Activated CD4-positive, alpha-beta T cell treated with anti-CD3 and anti-CD28 coated beads for 36 hours (primary cell): ENCODE measurements around the gene TDRD10. TPM values are rescaled to one million over a fixed set of nuclear protein-coding genes. Genes with fewer than 3 reads are reported as not detected.

Experiments used
- ATAC-seq: fragments of 200-7000 bp; cut with Tn5 transposase; one replicate; pipeline ENCODE4 v1.10.0; 2021; ENCODE audit warnings: mild to moderate bottlenecking, moderate library complexity
- CTCF ChIA-PET: fragments of 350-600 bp; sonication (Branson Sonifier 250); formaldehyde crosslinking; loops from one replicate; lab custom pipeline; 2021; ENCODE audit warnings: antibody characterized with exemption; lab: Charles Lee
- POLR2A ChIA-PET: fragments of 350-600 bp; sonication (Branson Sonifier 250); formaldehyde crosslinking; loops from one replicate; lab custom pipeline; 2021; ENCODE audit warnings: antibody characterized with exemption, inconsistent platforms; lab: Charles Lee
- DNase-seq: peaks from one replicate; pipeline ENCODE4 v3.0.0-alpha.2; 2020
- H3K27ac Mint-ChIP-seq: one replicate; pipeline ENCODE4 v1.8.0; 2021; ENCODE audit warnings: mixed read lengths
- H3K27me3 Mint-ChIP-seq: one replicate; pipeline ENCODE4 v1.8.0; 2021; ENCODE audit warnings: mixed read lengths
- H3K36me3 Mint-ChIP-seq: one replicate; pipeline ENCODE4 v1.8.0; 2021; ENCODE audit warnings: low read depth, mixed read lengths
- H3K4me1 Mint-ChIP-seq: one replicate; pipeline ENCODE4 v1.8.0; 2021; ENCODE audit warnings: mixed read lengths
- H3K4me3 Mint-ChIP-seq: one replicate; pipeline ENCODE4 v1.8.0; 2021; ENCODE audit warnings: mild to moderate bottlenecking, moderate library complexity, mixed read lengths
- H3K9me3 Mint-ChIP-seq: one replicate; pipeline ENCODE4 v1.8.0; 2021; ENCODE audit warnings: low read depth, mixed read lengths
- intact Hi-C, 2 experiments: fragments of 100-400 bp; cut with DNase I in 1 of 2; cut with micrococcal nuclease in 1 of 2; formaldehyde crosslinking; loops; one replicate each; pipeline versions ENCODE4 v1.14.2 to v1.15.1; 2022 to 2024; cut with DNase I, micrococcal nuclease
- total RNA-seq, 2 experiments: library from RNA; stranded (reverse); gene quantifications; one replicate each; pipeline ENCODE4 v1.2.3, GENCODE V29; 2021

TDRD10 gene
- total RNA-seq, 2 experiments from 2014 or later: not detected

DNA sequence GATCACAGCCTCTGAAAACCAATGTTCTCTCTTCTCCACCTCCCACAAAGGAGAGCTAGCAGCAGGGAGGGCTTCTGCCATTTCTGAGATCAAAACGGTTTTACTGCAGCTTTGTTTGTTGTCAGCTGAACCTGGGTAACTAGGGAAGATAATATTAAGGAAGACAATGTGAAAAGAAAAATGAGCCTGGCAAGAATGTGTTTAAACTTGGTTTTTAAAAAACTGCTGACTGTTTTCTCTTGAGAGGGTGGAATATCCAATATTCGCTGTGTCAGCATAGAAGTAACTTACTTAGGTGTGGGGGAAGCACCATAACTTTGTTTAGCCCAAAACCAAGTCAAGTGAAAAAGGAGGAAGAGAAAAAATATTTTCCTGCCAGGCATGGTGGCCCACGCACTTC, 35.8 kb upstream of the TDRD10 start:
- Mint-ChIP-seq H3K36me3 (peaks cover 11% of the 10 kb centered on the region), H3K27ac (peak overlapping the region; percentile 35), H3K4me1 (peaks cover 72% of the 10 kb centered on the region), H3K27me3 (no peaks in the 10 kb centered on the region), H3K4me3 (no peak overlapping the region), H3K9me3 (no peaks in the 10 kb centered on the region)
- POLR2A ChIA-PET: no interaction called here
- intact Hi-C loops: no loop called here
- DNase-seq (no peak), ATAC-seq (no peak)
- CTCF ChIA-PET: interaction anchor here (0.7 to 2.2 kb wide), 8 partner anchors 14 to 131 kb away, joined by 3 to 21 read pairs (median 4); no protein-coding TSS in a partner anchor

DNA sequence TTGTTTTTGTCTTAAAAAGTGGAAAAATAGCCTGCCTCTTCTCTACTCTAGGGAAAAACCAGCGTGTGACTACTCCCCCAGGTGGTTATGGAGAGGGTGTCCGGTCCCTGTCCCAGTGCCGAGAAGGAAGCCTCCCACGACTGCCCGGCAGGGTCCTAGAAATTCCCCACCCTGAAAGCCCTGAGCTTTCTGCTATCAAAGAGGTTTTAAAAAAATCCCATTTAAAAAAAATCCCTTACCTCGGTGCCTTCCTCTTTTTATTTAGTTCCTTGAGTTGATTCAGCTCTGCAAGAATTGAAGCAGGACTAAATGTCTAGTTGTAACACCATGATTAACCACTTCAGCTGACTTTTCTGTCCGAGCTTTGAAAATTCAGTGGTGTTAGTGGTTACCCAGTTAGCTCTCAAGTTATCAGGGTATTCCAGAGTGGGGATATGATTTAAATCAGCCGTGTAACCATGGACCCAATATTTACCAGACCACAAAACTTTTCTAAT, 35.0 kb upstream of the TDRD10 start:
- ATAC-seq (no peak), DNase-seq (no peak)
- peaks cover 65% of the 10 kb centered on the region for H3K4me1 Mint-ChIP-seq
- H3K36me3 Mint-ChIP-seq: peaks cover 9% of the 10 kb centered on the region
- peak overlapping the region; percentile 43 for H3K27ac Mint-ChIP-seq
- ChIA-PET POLR2A (no interaction called here), CTCF (interaction anchor here (0.7 to 2.3 kb wide), 11 partner anchors 12 to 86 kb away, joined by 3 to 14 read pairs (median 5); no protein-coding TSS in a partner anchor)
- no peaks in the 10 kb centered on the region for H3K9me3 Mint-ChIP-seq
- intact Hi-C loops: no loop called here
- no peaks in the 10 kb centered on the region for H3K27me3 Mint-ChIP-seq
- H3K4me3 Mint-ChIP-seq: peak overlapping the region; percentile 5

DNA sequence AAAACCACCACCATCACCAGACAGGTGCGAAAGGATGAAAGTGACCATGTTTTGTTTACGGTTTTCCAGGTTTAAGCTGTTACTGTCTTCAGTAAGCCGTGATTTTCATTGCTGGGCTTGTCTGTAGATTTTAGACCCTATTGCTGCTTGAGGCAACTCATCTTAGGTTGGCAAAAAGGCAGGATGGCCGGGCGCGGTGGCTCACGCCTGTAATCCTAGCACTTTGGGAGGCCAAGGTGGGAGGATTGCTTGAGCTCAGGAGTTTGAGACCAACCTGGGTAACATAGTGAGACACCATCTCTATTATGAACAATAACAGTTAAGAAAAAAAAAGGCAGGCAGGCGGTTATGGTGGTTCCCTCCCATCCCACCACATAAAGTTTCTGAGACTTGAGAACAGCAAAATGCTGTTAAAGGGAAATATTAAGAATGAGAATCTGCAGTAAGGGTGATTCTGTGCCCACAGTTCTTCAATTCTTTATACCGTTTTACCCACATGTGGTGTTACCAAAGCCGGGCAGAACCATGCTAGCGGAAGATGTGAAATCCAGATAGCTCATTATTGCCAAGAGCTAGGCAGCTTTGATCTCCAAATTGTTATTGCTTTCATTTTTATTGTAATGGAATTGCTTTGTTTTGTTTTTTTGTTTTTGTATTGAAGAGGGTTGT, 34.5 kb upstream of the TDRD10 start:
- H3K4me3 Mint-ChIP-seq: peak overlapping the region; percentile 5
- ChIA-PET CTCF (interaction anchor here (0.6 to 2.3 kb wide), 17 partner anchors 12 to 241 kb away, joined by 3 to 14 read pairs (median 4); no protein-coding TSS in a partner anchor), POLR2A (no interaction called here)
- peaks cover 62% of the 10 kb centered on the region for H3K4me1 Mint-ChIP-seq
- intact Hi-C loops: no loop called here
- no peaks in the 10 kb centered on the region for H3K9me3 Mint-ChIP-seq
- ATAC-seq (peak; percentile 23), DNase-seq (peak; percentile 43)
- H3K36me3 Mint-ChIP-seq: peaks cover 7% of the 10 kb centered on the region
- peak overlapping the region; percentile 43 for H3K27ac Mint-ChIP-seq
- no peaks in the 10 kb centered on the region for H3K27me3 Mint-ChIP-seq

DNA sequence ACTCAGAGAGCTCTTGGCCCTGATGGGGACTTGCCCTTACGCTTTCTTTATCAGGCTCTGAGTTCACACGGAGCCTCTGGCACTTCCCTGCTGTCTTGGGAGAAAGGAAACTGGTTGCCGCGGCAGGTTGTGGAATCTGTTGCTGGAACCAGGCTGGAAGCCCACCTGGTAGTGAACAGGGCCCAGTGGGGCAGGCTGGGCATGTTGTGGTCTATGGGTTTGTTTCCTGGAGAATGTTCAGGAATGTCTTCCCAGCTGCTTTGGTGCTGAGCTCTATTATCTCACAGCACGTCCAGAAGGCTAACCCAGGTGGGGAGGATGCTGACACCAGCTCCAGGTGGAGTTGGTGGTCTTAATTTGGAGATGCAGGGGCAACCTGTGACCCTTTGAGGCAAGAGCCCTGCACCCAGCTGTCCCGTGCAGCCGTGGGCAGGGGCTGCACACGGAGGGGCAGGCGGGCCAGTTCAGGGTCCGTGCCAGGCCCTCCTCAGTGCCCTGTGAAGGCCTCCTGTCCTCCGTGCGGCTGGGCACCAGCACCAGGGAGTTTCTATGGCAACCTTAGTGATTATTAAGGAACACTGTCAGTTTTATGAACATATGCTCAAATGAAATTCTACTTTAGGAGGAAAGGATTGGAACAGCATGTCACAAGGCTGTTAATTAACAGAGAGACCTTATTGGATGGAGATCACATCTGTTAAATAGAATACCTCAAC, 33.3 kb upstream of the TDRD10 start:
- peaks cover 52% of the 10 kb centered on the region for H3K4me1 Mint-ChIP-seq
- ATAC-seq: no peak
- no peak for DNase-seq
- H3K9me3 Mint-ChIP-seq: no peaks in the 10 kb centered on the region
- H3K27me3 Mint-ChIP-seq: no peaks in the 10 kb centered on the region
- POLR2A ChIA-PET: interaction anchor here (0.5 kb wide), 1 partner anchor 170 kb away, joined by 3 read pairs; no protein-coding TSS in a partner anchor
- H3K27ac Mint-ChIP-seq: no peak overlapping the region
- H3K36me3 Mint-ChIP-seq: peaks cover 7% of the 10 kb centered on the region
- no peak overlapping the region for H3K4me3 Mint-ChIP-seq
- CTCF ChIA-PET: interaction anchor here (0.5 to 2.3 kb wide), 9 partner anchors 11 to 236 kb away, joined by 3 to 14 read pairs (median 4); no protein-coding TSS in a partner anchor
- intact Hi-C loops: no loop called here

DNA sequence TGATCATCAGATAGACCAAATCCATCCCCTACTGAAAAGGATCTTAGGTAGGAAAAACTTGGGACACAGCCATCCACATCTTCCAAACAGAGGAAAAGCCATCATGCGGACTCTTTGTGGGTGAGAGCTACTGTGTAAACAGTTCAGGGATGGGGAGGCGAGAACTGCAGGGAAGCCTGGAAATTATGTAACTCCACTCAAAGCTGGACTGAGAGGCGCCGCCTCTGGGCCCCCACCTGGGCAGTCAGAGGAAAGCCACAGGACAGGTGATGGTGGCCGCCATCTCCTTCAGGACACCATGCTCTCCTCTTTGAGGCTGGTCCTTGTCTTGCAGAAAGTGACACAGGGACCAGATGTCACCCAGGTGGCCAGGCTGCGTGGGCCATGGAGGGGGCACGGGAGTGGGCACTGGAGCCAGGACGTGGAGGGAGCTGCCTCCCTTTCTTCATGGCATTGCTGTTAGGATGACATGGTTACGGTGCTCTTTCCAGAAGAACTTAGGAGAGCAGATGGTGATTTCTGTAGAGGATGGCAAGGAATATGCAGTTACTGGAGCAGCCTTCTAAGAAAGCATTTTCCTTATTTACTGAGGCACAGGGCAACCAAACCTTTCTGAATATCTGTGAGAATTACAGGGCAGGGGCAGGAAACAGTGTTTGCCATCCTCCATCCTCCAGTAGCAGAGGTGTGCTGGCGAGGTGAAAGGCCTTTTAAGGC, 32.0 kb upstream of the TDRD10 start:
- H3K4me1 Mint-ChIP-seq: peaks cover 39% of the 10 kb centered on the region
- POLR2A ChIA-PET: interaction anchor here (0.5 kb wide), 1 partner anchor 25 kb away, joined by 3 read pairs; no protein-coding TSS in a partner anchor
- no peak for DNase-seq
- intact Hi-C loops: no loop called here
- peaks cover 2% of the 10 kb centered on the region for H3K36me3 Mint-ChIP-seq
- no peak overlapping the region for H3K27ac Mint-ChIP-seq
- H3K4me3 Mint-ChIP-seq: no peak overlapping the region
- H3K9me3 Mint-ChIP-seq: no peaks in the 10 kb centered on the region
- no peaks in the 10 kb centered on the region for H3K27me3 Mint-ChIP-seq
- ATAC-seq: no peak
- CTCF ChIA-PET: interaction anchor here (1.0 kb wide), 1 partner anchor 9 kb away, joined by 3 read pairs; no protein-coding TSS in a partner anchor

DNA sequence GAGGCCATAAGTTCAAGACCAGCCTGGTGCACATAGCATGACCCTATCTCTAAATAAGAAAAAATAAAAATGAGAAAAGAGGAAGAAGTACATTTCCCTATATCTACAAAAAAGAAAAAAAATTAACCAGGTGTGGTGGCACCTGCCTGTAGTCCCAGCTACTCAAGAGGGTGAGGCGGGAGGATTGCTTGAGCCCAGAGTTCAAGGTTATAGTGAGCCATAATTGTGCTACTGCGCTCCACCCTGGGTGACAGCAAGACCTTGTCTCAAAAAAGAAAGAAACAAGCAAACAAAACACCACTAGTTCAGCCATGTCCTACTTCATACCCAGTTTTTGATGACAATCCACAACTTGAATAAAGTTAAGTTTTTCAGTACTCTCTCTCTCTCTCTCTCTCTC, 30.7 kb upstream of the TDRD10 start:
- ChIA-PET CTCF (interaction anchor here (0.6 to 0.8 kb wide), 2 partner anchors 14 to 129 kb away, joined by 3 read pairs; no protein-coding TSS in a partner anchor), POLR2A (no interaction called here)
- Mint-ChIP-seq H3K27ac (no peak overlapping the region), H3K9me3 (no peaks in the 10 kb centered on the region), H3K4me1 (peaks cover 26% of the 10 kb centered on the region), H3K27me3 (no peaks in the 10 kb centered on the region), H3K4me3 (no peak overlapping the region), H3K36me3 (no peaks in the 10 kb centered on the region)
- ATAC-seq (no peak), DNase-seq (no peak)
- intact Hi-C loops: no loop called here

DNA sequence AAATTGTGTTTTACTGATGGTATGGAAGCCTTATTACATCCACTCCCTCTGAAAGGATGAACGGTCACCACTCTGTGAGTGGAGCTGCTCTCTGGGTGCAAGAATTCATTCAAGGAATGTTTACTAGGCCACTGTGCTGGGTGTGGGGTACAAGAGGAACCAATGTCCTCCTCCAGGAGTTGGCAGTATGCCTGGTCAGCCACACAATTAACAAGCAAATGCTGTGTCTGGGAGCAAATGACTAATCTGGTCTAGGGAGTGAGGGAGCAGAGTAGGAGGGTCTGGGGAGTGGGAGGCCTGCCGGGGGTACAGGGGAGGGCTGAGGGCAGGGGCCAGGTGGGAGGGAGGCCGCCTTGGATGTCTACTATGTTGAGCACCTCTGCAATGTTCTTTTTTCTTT, 27.2 kb upstream of the TDRD10 start:
- H3K4me3 Mint-ChIP-seq: no peak overlapping the region
- intact Hi-C loops: loop anchor here (5.0 kb wide), 2 partner anchors 123 to 587 kb away; partner anchors contain the start of gene EFNA4 (in 1 of the 2)
- peaks cover 25% of the 10 kb centered on the region for H3K4me1 Mint-ChIP-seq
- ChIA-PET POLR2A (interaction anchor here (0.5 kb wide), 1 partner anchor 35 kb away, joined by 6 read pairs; no protein-coding TSS in a partner anchor), CTCF (interaction anchor here (0.7 to 1.0 kb wide), 2 partner anchors 10 to 30 kb away, joined by 3 read pairs; no protein-coding TSS in a partner anchor)
- no peaks in the 10 kb centered on the region for H3K27me3 Mint-ChIP-seq
- no peaks in the 10 kb centered on the region for H3K36me3 Mint-ChIP-seq
- ATAC-seq (no peak), DNase-seq (no peak)
- no peak overlapping the region for H3K27ac Mint-ChIP-seq
- no peaks in the 10 kb centered on the region for H3K9me3 Mint-ChIP-seq

DNA sequence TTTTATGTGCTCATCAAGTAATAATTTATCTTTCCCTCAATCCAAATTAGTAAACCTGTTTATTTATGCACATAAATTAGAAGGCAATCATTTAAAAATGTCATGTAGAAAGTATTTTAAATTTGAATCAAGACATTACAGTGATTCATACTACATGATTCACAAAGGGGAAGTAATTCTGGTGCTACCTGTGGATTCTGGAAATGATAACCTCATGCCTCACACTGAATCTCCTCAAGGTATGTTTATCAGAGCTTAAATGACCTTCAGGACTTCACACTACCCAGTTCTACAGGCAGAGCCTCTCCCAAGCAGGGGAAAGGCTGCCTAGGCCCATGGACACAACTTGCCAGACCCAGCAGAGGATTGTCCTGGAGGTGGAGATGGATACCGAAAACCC, 25.2 kb upstream of the TDRD10 start:
- intact Hi-C loops: loop anchor here (5.0 kb wide), 2 partner anchors 124 to 586 kb away; partner anchors contain the start of gene EFNA4 (in 1 of the 2)
- ChIA-PET POLR2A (interaction anchor here (0.6 to 1.0 kb wide), 2 partner anchors 47 to 70 kb away, joined by 3 to 6 read pairs; no protein-coding TSS in a partner anchor), CTCF (interaction anchor here (0.6 to 9.6 kb wide), 5 partner anchors 17 to 171 kb away, joined by 3 to 115 read pairs (median 3); no protein-coding TSS in a partner anchor)
- H3K4me3 Mint-ChIP-seq: no peak overlapping the region
- H3K4me1 Mint-ChIP-seq: peaks cover 27% of the 10 kb centered on the region
- no peaks in the 10 kb centered on the region for H3K9me3 Mint-ChIP-seq
- DNase-seq: no peak
- no peak overlapping the region for H3K27ac Mint-ChIP-seq
- peak; percentile 70 for ATAC-seq
- no peaks in the 10 kb centered on the region for H3K36me3 Mint-ChIP-seq
- no peaks in the 10 kb centered on the region for H3K27me3 Mint-ChIP-seq

DNA sequence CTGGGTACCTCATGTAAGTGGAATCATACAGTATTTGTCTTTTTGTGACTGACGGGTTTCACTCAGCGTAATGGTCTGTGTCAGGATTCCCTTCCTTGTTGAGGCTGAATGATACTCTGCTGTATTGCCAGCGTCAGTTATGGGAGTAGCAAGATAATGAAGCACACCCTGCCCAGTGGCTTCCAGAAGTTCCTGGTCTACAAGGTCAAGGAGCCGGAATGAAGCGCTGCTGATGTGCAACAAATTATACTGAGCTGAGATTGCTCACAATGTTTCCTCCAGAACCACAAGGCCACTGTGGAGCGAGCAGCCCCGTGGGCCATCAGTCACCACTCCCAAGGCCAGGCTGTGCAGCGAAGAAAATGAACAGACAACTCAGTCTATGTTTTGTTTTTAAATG, 24.0 kb upstream of the TDRD10 start:
- no peaks in the 10 kb centered on the region for H3K36me3 Mint-ChIP-seq
- no peak for ATAC-seq
- H3K27me3 Mint-ChIP-seq: no peaks in the 10 kb centered on the region
- CTCF ChIA-PET: interaction anchor here (2.0 to 9.6 kb wide), 2 partner anchors 68 to 71 kb away, joined by 16 to 115 read pairs; no protein-coding TSS in a partner anchor
- H3K9me3 Mint-ChIP-seq: no peaks in the 10 kb centered on the region
- intact Hi-C loops: loop anchor here (1.0 to 5.0 kb wide), 6 partner anchors 71 to 584 kb away; partner anchors contain the start of genes EFNA4 (in 1 of the 2) and IL6R (in 1 of the 2)
- no peak for DNase-seq
- H3K4me1 Mint-ChIP-seq: peaks cover 27% of the 10 kb centered on the region
- H3K27ac Mint-ChIP-seq: no peak overlapping the region
- POLR2A ChIA-PET: no interaction called here
- H3K4me3 Mint-ChIP-seq: no peak overlapping the region

DNA sequence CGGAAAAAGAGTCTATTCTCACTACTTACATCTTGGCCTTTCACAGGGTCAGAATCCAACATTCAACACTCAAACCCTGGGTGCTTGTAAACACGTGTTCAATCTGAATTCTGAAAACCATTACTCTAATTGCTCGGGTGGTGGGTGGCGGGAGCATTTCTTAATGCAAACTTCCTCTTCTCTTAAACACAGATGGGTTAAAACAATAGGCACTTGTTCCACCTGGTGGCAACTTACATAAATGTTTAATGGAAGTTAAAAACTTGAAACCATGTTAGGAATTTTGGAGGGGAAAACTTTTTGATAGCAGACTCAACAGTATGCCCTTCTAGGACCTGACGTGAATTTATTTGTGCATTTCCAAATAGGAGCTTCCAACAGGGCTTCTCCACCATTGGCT, 23.4 kb upstream of the TDRD10 start:
- ChIA-PET CTCF (interaction anchor here (0.7 to 9.6 kb wide), 31 partner anchors 9 to 527 kb away, joined by 3 to 115 read pairs (median 4); no protein-coding TSS in a partner anchor), POLR2A (no interaction called here)
- Mint-ChIP-seq H3K36me3 (no peaks in the 10 kb centered on the region), H3K4me1 (peaks cover 27% of the 10 kb centered on the region), H3K9me3 (no peaks in the 10 kb centered on the region), H3K27me3 (no peaks in the 10 kb centered on the region), H3K27ac (peak overlapping the region; percentile 53), H3K4me3 (no peak overlapping the region)
- DNase-seq (peak; percentile 47), ATAC-seq (no peak)
- intact Hi-C loops: loop anchor here (1.0 to 5.0 kb wide), 7 partner anchors 68 to 584 kb away; partner anchors contain the start of genes EFNA4 (in 1 of the 2) and IL6R (in 1 of the 2)
